ENCODE measurements around the gene OLFML3.
A peak's percentile ranks its signal among the peaks of the same experiment; 100 is the strongest.

The OLFML3 gene

GRCh38 chr1:113940365-113941244, 38.7 kb upstream of the OLFML3 start:
- Histone ChIP-seq H3K27ac (ENCODE audit: low read length) (no peak overlapping the region), H4K20me1 (ENCODE audit: insufficient read depth, low read length) (peaks cover 44% of the 10 kb centered on the region)
- ATAC-seq (ENCODE audit: insufficient read depth, low read depth), result peak; percentile 60

DNA sequence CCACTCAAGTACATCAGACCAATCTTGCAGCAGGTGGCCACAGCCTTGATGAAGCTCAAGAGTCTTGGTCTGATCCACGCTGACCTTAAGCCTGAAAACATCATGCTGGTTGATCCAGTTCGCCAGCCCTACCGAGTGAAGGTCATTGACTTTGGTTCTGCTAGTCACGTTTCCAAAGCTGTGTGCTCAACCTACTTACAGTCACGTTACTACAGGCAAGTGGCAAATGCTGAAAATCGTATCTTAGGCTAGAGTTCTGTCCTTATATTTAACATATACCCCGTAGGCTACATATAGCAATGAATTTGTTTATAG, 38.1 kb upstream of the OLFML3 start:
- Histone ChIP-seq H3K36me3 (ENCODE audit: insufficient read depth, low read length) (peaks cover 44% of the 10 kb centered on the region), H2AFZ (ENCODE audit: low read depth, low read length) (no peak overlapping the region), H3K9me3 (ENCODE audit: insufficient read depth, low read length, severe bottlenecking) (peaks cover 3% of the 10 kb centered on the region), H3K27ac (ENCODE audit: low read length) (no peak overlapping the region), H3K4me1 (ENCODE audit: insufficient read depth, low read length) (peaks cover 53% of the 10 kb centered on the region), H3K4me2 (ENCODE audit: insufficient read depth, low read length) (no peak overlapping the region), H3K27me3 (ENCODE audit: insufficient read depth, low read length, poor library complexity) (no peaks in the 10 kb centered on the region), H3K79me2 (ENCODE audit: insufficient read depth, low read length) (peaks cover 94% of the 10 kb centered on the region), H3K9ac (ENCODE audit: low read depth, low read length) (no peak overlapping the region), H4K20me1 (ENCODE audit: insufficient read depth, low read length) (peaks cover 40% of the 10 kb centered on the region), H3K4me3 (ENCODE audit: low read depth in 1 of 2, low read length in 2 of 2) (no peak overlapping the region)
- no peak for ATAC-seq (ENCODE audit: insufficient read depth, low read depth)
- DNase-seq, result no peak
- no peak for TF ChIP-seq EZH2 (IDR thresholded peaks at IDR 0.05; ENCODE audit: borderline replicate concordance, low read depth, low read length, severe bottlenecking)
- TF ChIP-seq, protein P1, sequence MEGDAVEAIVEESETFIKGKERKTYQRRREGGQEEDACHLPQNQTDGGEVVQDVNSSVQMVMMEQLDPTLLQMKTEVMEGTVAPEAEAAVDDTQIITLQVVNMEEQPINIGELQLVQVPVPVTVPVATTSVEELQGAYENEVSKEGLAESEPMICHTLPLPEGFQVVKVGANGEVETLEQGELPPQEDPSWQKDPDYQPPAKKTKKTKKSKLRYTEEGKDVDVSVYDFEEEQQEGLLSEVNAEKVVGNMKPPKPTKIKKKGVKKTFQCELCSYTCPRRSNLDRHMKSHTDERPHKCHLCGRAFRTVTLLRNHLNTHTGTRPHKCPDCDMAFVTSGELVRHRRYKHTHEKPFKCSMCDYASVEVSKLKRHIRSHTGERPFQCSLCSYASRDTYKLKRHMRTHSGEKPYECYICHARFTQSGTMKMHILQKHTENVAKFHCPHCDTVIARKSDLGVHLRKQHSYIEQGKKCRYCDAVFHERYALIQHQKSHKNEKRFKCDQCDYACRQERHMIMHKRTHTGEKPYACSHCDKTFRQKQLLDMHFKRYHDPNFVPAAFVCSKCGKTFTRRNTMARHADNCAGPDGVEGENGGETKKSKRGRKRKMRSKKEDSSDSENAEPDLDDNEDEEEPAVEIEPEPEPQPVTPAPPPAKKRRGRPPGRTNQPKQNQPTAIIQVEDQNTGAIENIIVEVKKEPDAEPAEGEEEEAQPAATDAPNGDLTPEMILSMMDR (IDR thresholded peaks at IDR 0.05; ENCODE audit: borderline replicate concordance, extremely low read depth, low read length, poor library complexity, severe bottlenecking), result no peak

More at GRCh38 chr1:113940365-113941244, 38.7 kb upstream of the OLFML3 start:
- Histone ChIP-seq H3K79me2 (ENCODE audit: insufficient read depth, low read length) (peaks cover 94% of the 10 kb centered on the region), H2AFZ (ENCODE audit: low read depth, low read length) (no peak overlapping the region), H3K9me3 (ENCODE audit: insufficient read depth, low read length, severe bottlenecking) (peaks cover 3% of the 10 kb centered on the region), H3K4me2 (ENCODE audit: insufficient read depth, low read length) (no peak overlapping the region), H3K36me3 (ENCODE audit: insufficient read depth, low read length) (peaks cover 44% of the 10 kb centered on the region), H3K9ac (ENCODE audit: low read depth, low read length) (no peak overlapping the region), H3K27me3 (ENCODE audit: insufficient read depth, low read length, poor library complexity) (no peaks in the 10 kb centered on the region), H3K4me3 (ENCODE audit: low read depth in 1 of 2, low read length in 2 of 2) (no peak overlapping the region), H3K4me1 (ENCODE audit: insufficient read depth, low read length) (peaks cover 53% of the 10 kb centered on the region)
- TF ChIP-seq, protein P1 (IDR thresholded peaks at IDR 0.05; ENCODE audit: borderline replicate concordance, extremely low read depth, low read length, poor library complexity, severe bottlenecking), result no peak
- TF ChIP-seq EZH2 (IDR thresholded peaks at IDR 0.05; ENCODE audit: borderline replicate concordance, low read depth, low read length, severe bottlenecking), result no peak
- peak; percentile 38 for DNase-seq

- H4K20me1 ChIP-seq (ENCODE audit: insufficient read depth, low read length), result peaks cover 44% of the 10 kb centered on the region
- H3K4me3 ChIP-seq (ENCODE audit: low read depth in 1 of 2, low read length in 2 of 2), result no peak overlapping the region
- peaks cover 53% of the 10 kb centered on the region for H3K4me1 ChIP-seq (ENCODE audit: insufficient read depth, low read length)
- no peak overlapping the region for H3K4me2 ChIP-seq (ENCODE audit: insufficient read depth, low read length)
- peaks cover 94% of the 10 kb centered on the region for H3K79me2 ChIP-seq (ENCODE audit: insufficient read depth, low read length)
- H3K36me3 ChIP-seq (ENCODE audit: insufficient read depth, low read length), result peaks cover 46% of the 10 kb centered on the region
- ATAC-seq (ENCODE audit: insufficient read depth, low read depth), result no peak
- no peak for DNase-seq
- TF ChIP-seq, protein P1 (IDR thresholded peaks at IDR 0.05; ENCODE audit: borderline replicate concordance, extremely low read depth, low read length, poor library complexity, severe bottlenecking), result no peak
- no peak for TF ChIP-seq EZH2 (IDR thresholded peaks at IDR 0.05; ENCODE audit: borderline replicate concordance, low read depth, low read length, severe bottlenecking)
- no peak overlapping the region for H2AFZ ChIP-seq (ENCODE audit: low read depth, low read length)
- H3K9me3 ChIP-seq (ENCODE audit: insufficient read depth, low read length, severe bottlenecking), result peaks cover 3% of the 10 kb centered on the region
- no peak overlapping the region for H3K27ac ChIP-seq (ENCODE audit: low read length)
- H3K9ac ChIP-seq (ENCODE audit: low read depth, low read length), result no peak overlapping the region
- no peaks in the 10 kb centered on the region for H3K27me3 ChIP-seq (ENCODE audit: insufficient read depth, low read length, poor library complexity)
Observed at GRCh38 chr1:113942527-113942926, 36.7 kb upstream of the OLFML3 start.
